Measurements from ENCODE around the gene KIF19.

Gene KIF19

DNA sequence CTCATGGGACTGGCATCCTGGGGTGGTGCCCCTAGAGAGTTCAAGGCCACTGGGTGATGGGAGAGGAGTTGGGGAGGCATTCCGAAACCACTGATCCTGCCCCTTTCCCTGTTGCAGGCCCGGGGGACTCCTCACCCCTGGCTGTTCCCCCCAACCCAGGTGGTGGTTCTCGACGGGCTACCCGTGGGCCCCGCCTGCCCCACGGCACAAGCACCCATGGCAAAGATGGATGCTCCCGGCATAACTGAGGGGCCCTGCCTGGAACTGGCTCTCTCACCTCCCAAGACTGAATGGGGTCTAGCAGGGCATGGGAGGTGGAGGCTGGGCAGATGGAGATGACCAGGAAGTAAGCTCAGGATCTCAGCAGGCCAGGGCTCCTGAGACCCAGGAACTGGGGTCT, 29.0 kb downstream of the KIF19 start:
- Histone ChIP-seq H3K4me2 (ENCODE audit: low read depth, low read length) (no peak overlapping the region), H3K9ac (ENCODE audit: low read length) (no peak overlapping the region), H3K27ac (ENCODE audit: low read length) (no peak overlapping the region), H3K4me3 (ENCODE audit: low read length) (no peak overlapping the region), H3K9me2 (replicated peaks; ENCODE audit: insufficient read depth, low read length) (no peaks in the 10 kb centered on the region), H3K36me3 (replicated peaks; ENCODE audit: insufficient read depth, low read length) (no peaks in the 10 kb centered on the region), H3F3A (ENCODE audit: insufficient read depth, low read length) (no peaks in the 10 kb centered on the region), H4K20me1 (ENCODE audit: insufficient read depth, low read length) (no peaks in the 10 kb centered on the region), H3K9me3 (replicated peaks; ENCODE audit: insufficient read depth, low read length) (no peaks in the 10 kb centered on the region), H3K27me3 (replicated peaks; ENCODE audit: insufficient read depth, low read length) (peaks cover 92% of the 10 kb centered on the region), H3K4me1 (ENCODE audit: low read length) (no peaks in the 10 kb centered on the region), H3K79me2 (ENCODE audit: low read length) (no peaks in the 10 kb centered on the region), H2AFZ (ENCODE audit: low read length) (no peak overlapping the region)
- no peak for DNase-seq
- TF ChIP-seq, protein P1, sequence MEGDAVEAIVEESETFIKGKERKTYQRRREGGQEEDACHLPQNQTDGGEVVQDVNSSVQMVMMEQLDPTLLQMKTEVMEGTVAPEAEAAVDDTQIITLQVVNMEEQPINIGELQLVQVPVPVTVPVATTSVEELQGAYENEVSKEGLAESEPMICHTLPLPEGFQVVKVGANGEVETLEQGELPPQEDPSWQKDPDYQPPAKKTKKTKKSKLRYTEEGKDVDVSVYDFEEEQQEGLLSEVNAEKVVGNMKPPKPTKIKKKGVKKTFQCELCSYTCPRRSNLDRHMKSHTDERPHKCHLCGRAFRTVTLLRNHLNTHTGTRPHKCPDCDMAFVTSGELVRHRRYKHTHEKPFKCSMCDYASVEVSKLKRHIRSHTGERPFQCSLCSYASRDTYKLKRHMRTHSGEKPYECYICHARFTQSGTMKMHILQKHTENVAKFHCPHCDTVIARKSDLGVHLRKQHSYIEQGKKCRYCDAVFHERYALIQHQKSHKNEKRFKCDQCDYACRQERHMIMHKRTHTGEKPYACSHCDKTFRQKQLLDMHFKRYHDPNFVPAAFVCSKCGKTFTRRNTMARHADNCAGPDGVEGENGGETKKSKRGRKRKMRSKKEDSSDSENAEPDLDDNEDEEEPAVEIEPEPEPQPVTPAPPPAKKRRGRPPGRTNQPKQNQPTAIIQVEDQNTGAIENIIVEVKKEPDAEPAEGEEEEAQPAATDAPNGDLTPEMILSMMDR (IDR thresholded peaks at IDR 0.05; ENCODE audit: low read length), result no peak
- no peak for TF ChIP-seq EZH2phosphoT487 (IDR thresholded peaks at IDR 0.05; ENCODE audit: low read length)
- no peak for TF ChIP-seq EZH2 (optimal IDR thresholded peaks at IDR 0.05; ENCODE audit: low read depth, low read length)

DNA sequence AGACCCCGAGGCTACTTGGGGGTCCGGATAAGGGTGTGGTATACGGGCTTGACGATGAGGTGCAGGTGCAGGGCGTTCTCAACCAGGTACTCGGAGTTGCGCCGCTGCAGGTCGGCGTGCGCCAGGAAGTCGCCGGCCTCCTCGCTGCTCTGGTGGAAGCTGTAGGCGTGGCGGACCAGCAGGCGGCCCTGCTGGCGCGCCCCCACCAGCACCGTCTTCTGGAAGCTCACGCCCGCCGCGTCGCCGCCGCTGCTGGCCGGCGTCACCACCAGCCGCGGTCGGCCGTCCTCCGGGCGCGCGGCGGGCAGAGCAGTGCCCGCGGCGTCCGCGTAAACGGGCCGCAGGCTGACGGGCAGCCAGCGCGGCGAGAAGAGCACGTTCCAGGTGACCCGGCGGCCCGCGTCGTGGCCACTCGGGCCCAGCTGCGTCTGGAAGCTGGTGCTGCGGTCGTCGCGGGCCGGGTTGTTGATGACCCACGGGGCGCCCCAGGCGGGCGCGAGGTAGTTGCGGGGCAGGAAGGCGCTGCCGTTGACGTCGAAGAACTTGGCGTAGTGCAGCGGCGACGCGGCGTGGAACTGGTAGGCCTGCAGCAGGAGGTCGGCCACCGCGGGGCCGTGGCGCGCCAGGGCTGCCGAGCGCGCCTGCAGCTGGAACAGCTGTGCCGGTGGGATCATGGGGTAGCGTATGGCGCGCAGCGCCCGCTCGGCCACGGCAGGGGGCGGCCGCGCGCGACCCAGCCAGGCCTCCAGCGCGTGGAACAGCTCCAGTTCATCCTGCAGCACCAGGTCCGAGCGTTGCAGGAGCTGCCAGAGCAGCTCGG, 30.8 kb downstream of the KIF19 start:
- H4K20me1 ChIP-seq (ENCODE audit: insufficient read depth, low read length), result no peaks in the 10 kb centered on the region
- H3K4me1 ChIP-seq (ENCODE audit: low read length), result no peaks in the 10 kb centered on the region
- H3F3A ChIP-seq (ENCODE audit: insufficient read depth, low read length), result no peaks in the 10 kb centered on the region
- H3K9me2 ChIP-seq (replicated peaks; ENCODE audit: insufficient read depth, low read length), result no peaks in the 10 kb centered on the region
- H3K4me2 ChIP-seq (ENCODE audit: low read depth, low read length), result no peak overlapping the region
- H3K9ac ChIP-seq (ENCODE audit: low read length), result no peak overlapping the region
- no peaks in the 10 kb centered on the region for H3K79me2 ChIP-seq (ENCODE audit: low read length)
- no peaks in the 10 kb centered on the region for H3K36me3 ChIP-seq (replicated peaks; ENCODE audit: insufficient read depth, low read length)
- peaks cover 92% of the 10 kb centered on the region for H3K27me3 ChIP-seq (replicated peaks; ENCODE audit: insufficient read depth, low read length)
- H2AFZ ChIP-seq (ENCODE audit: low read length), result no peak overlapping the region
- no peaks in the 10 kb centered on the region for H3K9me3 ChIP-seq (replicated peaks; ENCODE audit: insufficient read depth, low read length)
- H3K4me3 ChIP-seq (ENCODE audit: low read length), result no peak overlapping the region
- no peak overlapping the region for H3K27ac ChIP-seq (ENCODE audit: low read length)
- no peak for DNase-seq
- TF ChIP-seq EZH2phosphoT487 (IDR thresholded peaks at IDR 0.05; ENCODE audit: low read length), result no peak
- TF ChIP-seq EZH2 (optimal IDR thresholded peaks at IDR 0.05; ENCODE audit: low read depth, low read length), result no peak
- TF ChIP-seq, protein P1 (IDR thresholded peaks at IDR 0.05; ENCODE audit: low read length), result no peak

DNA sequence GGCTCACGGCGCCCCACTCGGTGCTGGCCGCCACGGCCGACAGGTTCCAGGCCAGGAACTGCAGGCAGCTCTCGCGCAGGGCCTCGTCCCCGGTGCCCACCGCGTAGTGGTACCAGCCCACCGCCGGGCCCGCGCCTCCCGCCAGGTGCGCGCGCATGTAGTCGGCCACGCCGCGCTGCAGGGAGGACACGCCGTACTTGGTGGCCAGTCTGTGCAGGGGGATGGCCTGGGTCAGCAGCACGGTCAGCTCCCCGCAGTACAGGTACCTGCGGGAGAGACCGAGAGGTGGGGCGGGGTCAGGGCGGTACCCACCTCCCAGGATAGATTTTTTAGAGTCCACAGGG, 31.4 kb downstream of the KIF19 start:
- Histone ChIP-seq H3K9me2 (replicated peaks; ENCODE audit: insufficient read depth, low read length) (no peaks in the 10 kb centered on the region), H3K9ac (ENCODE audit: low read length) (no peak overlapping the region), H2AFZ (ENCODE audit: low read length) (no peak overlapping the region), H3K4me1 (ENCODE audit: low read length) (no peaks in the 10 kb centered on the region), H3K9me3 (replicated peaks; ENCODE audit: insufficient read depth, low read length) (no peaks in the 10 kb centered on the region), H3K4me3 (ENCODE audit: low read length) (no peak overlapping the region), H3K27ac (ENCODE audit: low read length) (no peak overlapping the region), H3K27me3 (replicated peaks; ENCODE audit: insufficient read depth, low read length) (peaks cover 92% of the 10 kb centered on the region), H4K20me1 (ENCODE audit: insufficient read depth, low read length) (no peaks in the 10 kb centered on the region), H3F3A (ENCODE audit: insufficient read depth, low read length) (no peaks in the 10 kb centered on the region), H3K79me2 (ENCODE audit: low read length) (no peaks in the 10 kb centered on the region), H3K4me2 (ENCODE audit: low read depth, low read length) (no peak overlapping the region), H3K36me3 (replicated peaks; ENCODE audit: insufficient read depth, low read length) (no peaks in the 10 kb centered on the region)
- no peak for DNase-seq
- TF ChIP-seq EZH2phosphoT487 (IDR thresholded peaks at IDR 0.05; ENCODE audit: low read length) (no peak), EZH2 (optimal IDR thresholded peaks at IDR 0.05; ENCODE audit: low read depth, low read length) (no peak)
- TF ChIP-seq, protein P1 (IDR thresholded peaks at IDR 0.05; ENCODE audit: low read length), result no peak

Measured in MM.1S (cell line).